ENCODE measurements around the gene METTL24.
"Not testable (repeated sequence)": the region's sequence is repeated elsewhere in the genome, so short reads cannot be mapped to it uniquely, and the experiment has no call there.

Gene METTL24

DNA sequence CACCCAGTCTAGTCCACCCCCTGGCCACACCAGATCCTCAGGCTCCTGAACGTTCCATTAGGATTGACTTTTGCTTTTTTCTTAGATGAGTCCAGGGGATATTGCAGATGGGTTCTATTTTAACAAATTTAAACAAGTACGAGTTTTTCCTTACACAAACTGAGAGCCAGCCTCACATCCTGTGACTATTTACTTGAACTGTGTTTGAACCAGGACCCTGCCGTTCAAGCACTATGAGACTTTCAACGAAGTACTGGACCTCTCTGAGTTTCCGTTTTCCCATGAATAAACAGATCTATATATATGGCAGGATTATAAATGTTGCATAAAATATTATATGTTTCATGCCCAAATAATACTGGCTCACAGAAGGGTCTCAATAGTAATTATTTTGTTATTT is 1.4 kb upstream of the METTL24 start:
- DNase-seq = no peak

DNA sequence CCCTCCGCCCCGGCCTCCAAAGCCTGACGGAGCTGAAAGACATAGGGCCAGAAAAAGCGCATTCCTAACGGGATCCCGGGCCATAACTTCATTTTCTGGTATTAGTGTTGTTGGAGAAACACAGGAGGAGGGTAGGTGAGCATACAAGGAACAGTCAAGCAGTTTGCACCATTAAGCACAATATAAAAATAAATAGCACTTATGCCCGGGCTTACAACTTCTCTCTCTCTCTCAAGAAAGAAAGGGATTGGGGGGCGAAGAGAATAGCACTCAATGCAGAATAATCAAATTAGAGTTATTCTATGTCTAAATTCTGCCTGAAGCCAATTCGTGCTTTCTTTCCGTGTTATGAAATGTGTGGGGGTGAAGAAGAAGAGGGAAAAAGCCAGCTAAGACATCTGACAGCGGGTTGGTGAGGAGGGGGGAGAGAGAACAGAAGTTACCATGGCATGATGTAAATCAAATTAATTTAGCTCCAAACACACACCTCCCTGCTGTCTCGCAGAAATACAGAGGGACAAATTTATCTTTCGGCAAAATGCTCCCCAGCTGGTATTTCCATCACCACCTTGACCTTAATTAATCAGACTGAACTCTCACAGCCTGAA is 508 bp upstream of the METTL24 start:
- no peak for DNase-seq

DNA sequence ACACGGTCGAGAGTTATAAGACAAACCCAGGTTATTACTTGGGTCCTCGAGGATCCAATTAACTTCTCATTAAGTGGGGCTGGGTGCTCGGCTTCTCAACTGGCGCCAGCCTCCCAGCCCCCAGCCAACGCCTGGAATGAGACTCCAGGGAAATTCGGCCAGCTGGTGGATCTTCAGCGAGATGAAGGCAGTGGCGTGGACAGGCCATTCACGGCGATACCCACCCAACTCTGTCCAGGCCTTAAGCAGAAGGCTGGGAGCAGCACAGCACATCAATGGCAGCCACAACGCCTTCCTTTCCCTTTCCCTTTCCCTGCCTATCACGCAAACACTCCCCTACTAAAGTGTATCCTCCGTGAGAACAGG is 868 bp downstream of the METTL24 start:
- DNase-seq = no peak

DNA sequence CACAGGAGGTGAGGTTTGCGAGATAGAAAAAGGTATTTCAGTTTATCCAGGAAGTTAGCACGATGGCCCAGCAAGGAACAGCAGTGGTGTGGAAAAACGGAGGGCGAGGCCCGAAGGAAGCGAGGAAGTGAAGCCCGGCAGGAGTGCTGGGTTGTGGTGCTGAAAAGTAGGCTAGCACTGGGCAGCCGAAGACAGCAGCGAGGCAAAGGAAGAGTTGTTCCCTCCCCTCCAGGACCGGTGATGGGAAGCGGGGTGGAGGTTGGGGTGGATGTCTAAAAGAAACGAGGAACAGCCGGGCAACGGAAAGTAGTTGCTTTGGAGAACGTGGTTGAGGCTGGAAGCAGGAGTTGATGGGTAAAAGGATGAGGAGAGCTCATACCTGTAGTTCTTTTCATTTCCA is 1.4 kb downstream of the METTL24 start:
- DNase-seq = no peak

DNA sequence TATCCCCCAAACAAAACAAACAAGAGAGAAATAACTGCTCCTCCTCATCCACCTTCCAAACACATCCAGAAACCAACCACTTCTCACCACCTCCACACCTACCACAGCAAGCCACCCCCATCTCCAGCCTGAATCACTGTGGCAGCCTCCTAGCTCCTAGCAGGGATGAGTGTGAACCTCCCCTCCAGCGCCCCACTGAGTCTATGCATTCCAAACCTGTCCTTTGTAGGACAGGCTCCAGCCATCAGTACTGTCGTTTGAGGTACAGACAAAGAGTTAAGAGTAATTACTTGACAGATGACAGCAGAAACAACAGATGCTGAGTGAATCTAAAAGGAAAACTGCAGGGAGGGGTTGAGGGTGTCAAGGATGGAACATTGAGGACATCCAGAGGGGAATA is 2.4 kb downstream of the METTL24 start:
- no peak for DNase-seq

DNA sequence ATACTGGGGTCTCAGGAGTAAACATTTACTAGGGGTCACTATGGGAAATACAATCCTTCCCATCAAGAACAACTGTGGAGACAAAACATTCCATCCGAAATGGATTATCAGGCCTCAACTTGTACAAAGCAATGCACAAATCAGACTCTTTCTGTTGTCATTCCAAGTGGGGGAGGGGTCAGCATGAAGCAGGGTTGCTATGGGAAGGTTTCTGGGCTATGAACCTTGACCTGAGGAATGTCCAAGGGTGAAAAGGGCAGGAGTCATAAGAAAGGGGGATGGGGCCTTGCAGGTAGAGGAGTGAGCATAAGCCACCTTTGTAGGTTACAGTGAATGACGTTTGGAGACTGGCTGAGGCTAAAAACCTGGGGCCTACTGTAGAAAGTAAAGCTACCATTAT is 3.1 kb downstream of the METTL24 start:
- DNase-seq = no peak

DNA sequence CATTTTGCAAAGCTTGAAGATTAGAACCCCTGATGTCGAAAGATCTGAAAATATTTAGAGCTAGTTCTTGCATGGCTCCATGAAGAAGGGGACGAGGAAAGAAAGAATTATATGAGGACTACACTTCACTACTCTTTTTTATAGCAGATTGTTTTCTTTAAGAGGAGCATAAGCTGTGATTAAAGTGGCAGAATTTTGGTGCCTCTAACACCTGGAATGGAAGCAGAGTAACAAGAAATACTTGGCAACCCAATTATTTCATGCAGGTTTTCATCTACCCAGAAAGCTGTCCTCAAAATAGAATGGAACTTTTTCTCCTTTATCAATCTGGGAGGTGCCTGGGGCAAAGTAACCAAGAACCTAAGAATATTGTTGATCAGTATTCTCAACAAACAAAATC is 4.0 kb downstream of the METTL24 start:
- no peak for DNase-seq

DNA sequence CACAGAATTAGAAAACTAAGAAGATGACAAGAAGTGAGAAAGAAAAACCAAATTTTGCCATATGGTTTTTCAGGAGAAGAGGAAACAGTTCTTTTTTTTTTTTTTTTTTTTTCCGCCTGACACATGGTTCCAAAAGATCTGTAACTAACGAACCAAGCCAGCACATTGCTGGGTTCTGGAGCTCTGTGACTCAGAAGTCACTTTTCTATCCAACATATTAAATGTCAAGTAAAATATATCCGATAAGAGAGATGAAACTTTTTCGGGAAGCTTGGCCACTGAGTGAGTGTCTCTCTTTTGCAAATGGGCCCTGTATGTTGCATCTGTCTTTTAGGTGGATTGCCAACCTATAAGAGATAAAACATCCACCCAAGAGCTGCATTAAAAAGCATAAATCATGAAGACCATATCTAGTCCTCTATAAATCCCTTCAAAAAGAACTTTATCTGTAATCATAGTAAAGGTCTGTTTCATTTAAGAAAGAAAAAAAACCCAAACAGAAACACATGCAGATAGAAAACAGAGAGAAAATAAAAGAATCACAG is 4.6 kb downstream of the METTL24 start:
- DNase-seq = no peak

DNA sequence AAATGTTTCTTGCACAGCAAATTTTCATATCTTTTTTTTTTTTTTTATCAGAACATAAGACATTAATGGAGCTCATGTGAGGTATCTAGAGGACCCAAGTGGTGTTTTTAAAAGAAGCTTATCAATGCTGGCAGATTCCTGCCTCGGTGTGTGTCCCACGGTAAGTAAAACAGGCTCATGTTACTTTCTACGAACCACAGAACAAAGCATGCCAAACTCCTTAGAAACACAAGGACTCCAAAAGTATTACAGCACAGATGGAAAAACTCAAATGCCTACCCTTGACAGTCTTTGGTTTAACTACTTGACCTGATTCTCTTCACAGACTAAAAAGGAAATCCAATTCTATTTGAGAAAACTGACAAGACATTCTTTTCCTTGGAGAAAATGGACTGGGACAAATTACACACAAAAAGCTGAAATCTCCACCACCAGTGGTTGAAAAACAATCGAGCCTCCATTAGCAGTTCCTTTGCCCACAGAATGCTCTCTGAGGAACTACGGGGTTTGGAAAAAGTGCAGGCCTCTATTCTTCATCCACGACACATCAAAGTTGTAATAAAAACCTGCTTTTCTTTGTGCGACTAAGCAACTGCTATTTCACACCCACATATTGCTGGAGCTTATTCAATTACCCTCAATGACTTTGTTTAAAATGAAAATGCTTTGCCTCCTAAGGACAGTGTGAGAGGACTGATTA is 5.4 kb downstream of the METTL24 start:
- no peak for DNase-seq

DNA sequence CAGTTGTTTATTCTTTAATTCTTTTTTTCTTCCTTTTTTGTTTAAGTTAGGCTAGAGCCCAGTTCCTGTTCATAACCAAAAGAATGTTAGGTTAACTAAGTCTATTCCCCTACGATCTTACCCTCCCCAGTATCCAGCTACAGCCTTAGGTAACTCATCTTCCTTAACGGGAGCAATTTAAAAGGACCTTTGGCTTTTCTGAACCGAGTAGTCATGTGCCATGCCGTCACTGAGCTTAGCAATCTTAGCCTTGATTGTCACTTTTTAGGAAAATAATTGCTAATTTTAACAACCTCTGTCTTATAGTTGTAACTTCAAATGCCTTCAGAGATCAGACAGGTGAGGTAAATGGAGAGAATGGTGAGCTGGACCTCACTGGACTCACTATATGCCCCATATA is 6.2 kb downstream of the METTL24 start:
- no peak for DNase-seq

DNA sequence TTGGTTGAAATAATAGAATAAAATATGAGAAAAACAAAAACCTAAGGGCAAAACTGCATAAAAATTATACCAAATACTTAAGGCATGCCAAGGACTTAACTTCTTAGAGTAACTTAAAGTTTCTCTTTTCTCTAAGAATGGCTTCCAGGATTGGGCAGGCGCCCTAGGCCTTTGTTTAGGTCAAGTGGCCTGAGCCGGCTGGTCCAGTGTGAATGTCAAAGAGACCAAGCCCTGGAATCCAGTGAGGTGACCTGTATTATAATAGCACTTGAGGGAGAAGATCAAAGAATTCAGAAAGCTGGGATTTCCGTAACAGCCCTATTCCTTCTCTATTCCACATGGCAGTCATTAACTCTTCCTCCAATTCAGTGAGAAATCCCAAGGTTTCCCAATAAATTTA is 6.6 kb downstream of the METTL24 start:
- no peak for DNase-seq

DNA sequence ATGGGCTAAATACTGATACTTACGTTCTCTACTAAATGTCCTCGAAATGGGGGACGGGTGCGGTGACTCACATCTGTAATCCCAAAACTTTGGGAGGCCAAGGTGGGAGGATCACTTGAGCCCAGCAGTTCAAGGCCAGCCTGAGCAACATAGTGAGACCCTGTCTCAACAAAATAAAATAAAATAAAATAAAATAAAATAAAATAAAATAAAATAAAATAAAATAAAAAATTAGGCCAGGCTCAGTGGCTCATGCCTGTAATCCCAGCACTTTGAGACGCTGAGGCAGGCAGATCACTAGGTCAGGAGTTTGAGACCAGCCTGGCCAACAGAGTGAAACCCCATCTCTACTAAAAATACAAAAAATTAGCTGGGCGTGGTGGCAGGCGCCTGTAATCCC is 7.6 kb downstream of the METTL24 start:
- not testable (repeated sequence) for DNase-seq

GRCh38 chr6:110348961-110349690 is 9.0 kb downstream of the METTL24 start:
- no peak for DNase-seq

- no peak for DNase-seq
These were observed 13.1 kb downstream of the METTL24 start for GRCh38 chr6:110345025-110345424.

GRCh38 chr6:110342759-110343158 is 15.4 kb downstream of the METTL24 start:
- DNase-seq = no peak

GRCh38 chr6:110341663-110342596 is 16.2 kb downstream of the METTL24 start:
- DNase-seq = no peak

DNA sequence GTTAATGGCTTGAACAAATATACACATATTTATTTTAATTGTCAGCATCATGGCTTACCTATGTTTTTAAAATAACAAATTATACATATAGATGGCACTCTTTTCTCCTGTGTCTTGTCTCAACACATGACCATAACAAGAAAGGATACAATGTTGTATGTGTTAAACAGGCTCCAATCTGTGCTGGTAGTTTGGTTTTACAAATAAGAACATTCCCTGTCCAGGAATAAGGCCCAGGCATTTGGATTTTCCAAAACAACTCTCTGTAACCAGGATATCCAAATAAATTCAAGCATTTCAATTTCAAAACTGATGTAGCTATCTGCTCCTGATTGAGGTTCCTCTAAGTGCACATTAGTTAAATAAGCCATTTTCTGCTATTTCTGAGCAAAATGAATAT is 17.1 kb downstream of the METTL24 start:
- no peak for DNase-seq

GRCh38 chr6:110340392-110340965 is 17.7 kb downstream of the METTL24 start:
- no peak for DNase-seq

- no peak for DNase-seq
These were observed 19.2 kb downstream of the METTL24 start for GRCh38 chr6:110338820-110339470.

GRCh38 chr6:110337486-110337885 is 20.7 kb downstream of the METTL24 start:
- no peak for DNase-seq

GRCh38 chr6:110334423-110335180 is 23.5 kb downstream of the METTL24 start:
- DNase-seq = no peak

Measured in SIG-M5 (cell line).